Ramos (cell line): ENCODE data around the gene ALKBH3.

Experiments
- in situ Hi-C: fragments of 300-500 bp; cut with MboI; formaldehyde crosslinking; loops from one replicate; pipeline ENCODE4 v1.14.3; 2022; ENCODE audit warnings: low sequenced_read_pairs; ENCODE audit not compliant: unreplicated experiment

Gene ALKBH3

DNA sequence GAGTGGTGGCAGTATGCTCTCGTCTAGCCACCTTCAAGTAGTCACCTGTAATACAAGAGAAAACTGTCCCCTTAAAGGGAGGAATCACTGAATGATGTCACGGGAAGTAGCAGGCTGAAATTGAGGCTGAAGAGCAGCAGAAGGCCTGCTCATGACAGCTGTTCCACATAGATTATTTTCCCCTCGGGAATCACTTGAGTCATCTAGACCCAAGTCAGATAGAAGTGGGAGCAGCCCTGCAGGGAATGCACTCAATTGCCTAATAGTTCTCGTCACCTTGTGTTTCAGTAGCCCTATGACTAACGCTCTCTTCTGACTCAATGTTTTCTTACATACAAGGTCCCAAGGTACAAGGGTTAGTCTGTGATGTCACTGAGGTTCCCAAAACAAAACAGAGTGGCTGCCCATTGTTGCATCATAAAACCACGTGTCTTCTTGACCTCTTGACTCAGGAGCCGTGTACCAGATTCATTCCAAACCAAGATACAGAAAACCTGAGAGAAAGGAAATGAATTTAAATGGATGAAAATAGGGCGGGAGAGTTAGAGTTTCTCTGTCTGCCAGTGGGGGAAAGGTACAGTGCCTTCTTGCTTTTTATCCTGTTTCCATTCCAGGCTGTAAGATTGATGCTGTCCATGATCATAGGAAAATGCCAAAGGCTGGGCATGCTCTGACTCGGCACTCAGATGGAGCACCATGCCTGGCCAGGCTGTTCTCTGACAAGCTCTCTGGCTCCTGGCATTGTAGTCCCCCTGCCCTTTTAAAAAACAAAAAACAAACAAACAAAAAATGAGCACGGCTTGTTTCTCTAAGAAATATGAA, 40.2 kb downstream of the ALKBH3 start:
- in situ Hi-C loops, result no loop called here

DNA sequence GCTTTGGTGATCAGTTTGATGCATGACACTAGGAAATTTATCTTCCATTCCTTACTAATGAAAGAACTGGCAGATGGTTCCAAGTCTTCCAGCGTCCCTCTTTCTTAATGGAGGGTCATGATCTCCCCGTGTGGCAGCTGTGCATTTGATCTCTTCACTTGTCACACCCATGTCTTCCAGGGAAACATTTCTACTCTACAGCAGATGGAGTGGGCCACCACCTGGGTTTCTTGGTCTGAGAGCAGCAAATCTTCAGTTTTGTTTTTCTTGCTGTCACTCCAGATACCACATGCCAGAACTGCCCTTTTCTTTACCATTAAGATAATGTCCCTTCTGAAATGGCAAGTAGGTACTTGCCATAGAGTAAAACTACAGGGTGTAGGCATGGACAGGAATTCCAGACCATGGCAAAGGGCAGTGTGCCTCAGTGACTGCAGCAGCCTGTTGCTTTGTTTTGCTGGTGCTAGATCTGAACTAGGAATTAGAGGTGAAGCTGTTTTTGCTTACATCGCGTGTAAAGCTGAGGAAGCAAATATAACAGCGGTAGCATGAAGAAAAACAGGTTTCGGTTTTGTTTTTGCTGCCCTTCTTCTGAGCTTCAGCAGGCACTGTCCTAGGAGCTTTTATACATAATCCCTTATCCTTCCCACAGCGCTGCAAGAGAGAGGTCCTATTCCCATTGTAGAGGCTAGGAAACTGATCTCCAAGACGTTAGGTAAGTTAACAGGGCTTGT, 41.1 kb downstream of the ALKBH3 start:
- in situ Hi-C loops, result no loop called here

DNA sequence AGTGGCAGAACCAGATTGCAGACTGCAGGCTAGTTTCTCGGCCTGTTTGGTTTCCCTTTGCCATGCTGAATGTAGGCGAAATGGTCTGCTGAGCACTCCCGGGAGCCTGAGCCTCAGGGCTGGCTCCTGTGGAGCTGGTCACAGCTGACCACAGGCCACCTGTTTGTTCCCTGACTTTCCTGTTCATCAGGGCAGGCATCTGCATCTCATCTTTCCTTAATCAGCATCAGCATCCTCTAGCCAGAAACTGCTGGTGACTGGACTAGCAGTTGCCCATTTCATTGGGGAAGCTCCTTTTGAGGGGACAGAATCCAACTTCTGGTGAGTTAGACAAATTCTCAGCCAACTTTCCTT, 41.6 kb downstream of the ALKBH3 start:
- in situ Hi-C loops, result no loop called here

DNA sequence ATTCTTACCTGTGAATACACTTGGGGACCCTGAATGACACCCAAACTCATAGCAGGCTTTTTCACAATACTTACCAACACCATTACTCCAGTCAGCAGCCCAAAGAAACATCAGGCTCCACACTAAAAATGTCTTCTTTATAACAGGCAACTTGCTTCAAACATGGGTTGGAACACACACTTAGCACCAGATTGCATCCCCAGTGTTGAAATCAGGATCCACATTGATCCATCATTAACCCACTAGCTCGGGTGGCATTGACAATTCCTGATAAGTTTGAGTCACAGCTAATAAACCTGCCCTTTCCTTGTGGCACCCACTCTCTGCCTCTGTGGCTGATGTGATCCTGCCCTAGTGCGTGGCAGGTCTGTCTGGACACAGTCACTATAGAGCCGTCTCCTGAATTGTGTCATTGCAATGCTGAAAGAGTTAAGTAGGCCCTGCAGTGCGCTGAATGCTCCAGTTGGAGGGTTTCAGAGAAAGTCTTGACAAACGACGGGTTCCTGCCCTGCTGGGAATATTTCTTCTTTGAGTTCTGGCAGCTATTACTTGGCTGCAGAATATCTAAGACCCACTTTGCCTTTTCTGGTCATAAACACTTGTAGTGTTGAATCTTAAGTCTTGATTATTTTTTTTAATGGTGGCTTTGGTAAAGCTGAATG, 42.2 kb downstream of the ALKBH3 start:
- in situ Hi-C loops, result no loop called here

DNA sequence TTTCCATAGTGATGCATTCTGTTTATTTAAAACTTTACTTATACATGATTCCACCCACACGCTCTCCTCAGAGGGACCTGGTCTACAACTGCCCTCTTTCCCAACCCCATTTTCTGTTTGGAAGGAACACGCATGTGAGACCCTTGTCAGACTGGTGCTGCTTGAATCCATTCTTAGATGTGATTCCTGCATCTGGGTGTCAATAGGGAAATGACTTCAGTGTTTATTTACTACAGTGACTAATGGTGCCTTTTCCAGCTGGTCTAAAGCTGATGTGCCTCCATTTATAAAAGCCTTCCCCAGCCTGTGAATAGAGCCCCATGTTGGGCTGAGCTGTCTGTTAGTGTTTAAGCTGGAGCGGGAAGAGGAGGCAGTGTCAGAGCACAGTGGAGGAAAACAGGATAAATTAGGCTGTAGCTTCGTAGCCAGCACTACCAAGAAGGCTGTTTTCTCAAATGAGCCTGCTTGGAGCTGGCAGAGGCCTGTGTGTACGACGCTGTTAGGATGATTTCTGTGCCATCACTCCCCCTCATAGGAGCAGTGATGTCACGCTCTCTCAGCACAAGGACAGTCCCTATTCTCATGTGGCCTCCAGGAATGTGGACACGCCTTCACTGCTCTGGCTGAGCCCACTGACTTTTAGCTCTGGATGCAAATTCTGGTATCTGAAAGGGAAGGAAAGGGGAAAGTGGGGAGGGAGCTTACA, 42.9 kb downstream of the ALKBH3 start:
- in situ Hi-C loops, result no loop called here

DNA sequence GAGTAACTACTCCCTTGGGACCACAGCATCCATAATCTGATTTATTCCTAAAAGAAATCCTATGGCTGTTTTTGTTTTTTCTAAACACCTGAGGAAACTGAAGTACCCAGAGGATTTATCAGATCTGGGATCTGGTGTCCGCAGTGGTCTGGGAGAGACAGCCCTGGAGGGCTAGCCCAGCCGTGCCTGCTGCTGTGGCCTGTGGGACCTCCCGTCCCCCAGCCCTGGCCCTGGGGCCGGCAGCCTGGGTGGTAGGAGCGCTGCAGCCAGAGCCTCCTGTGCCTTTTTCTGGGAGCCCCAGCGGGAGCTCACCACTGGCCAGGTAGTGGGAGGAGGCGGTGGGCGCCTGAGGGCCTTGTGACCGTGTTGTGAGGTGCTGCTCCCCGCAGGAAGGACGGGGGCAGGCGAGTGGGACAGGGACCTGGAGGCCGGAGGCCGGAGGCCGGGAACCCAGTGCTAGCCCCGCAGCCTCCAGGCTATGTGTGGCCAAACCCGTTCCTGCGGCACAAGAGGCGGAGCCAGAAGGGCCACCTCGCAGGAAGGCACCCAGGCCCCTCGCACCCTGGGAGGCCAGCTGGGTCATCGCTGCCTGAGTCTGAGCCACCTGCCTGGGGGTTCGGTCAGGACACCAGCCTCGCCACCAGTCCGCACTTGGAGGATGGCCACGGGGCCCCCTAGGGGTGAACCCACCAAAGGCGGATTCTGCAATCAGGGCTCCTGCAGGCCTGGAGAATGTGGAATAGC, 43.7 kb downstream of the ALKBH3 start:
- in situ Hi-C loops, result no loop called here

DNA sequence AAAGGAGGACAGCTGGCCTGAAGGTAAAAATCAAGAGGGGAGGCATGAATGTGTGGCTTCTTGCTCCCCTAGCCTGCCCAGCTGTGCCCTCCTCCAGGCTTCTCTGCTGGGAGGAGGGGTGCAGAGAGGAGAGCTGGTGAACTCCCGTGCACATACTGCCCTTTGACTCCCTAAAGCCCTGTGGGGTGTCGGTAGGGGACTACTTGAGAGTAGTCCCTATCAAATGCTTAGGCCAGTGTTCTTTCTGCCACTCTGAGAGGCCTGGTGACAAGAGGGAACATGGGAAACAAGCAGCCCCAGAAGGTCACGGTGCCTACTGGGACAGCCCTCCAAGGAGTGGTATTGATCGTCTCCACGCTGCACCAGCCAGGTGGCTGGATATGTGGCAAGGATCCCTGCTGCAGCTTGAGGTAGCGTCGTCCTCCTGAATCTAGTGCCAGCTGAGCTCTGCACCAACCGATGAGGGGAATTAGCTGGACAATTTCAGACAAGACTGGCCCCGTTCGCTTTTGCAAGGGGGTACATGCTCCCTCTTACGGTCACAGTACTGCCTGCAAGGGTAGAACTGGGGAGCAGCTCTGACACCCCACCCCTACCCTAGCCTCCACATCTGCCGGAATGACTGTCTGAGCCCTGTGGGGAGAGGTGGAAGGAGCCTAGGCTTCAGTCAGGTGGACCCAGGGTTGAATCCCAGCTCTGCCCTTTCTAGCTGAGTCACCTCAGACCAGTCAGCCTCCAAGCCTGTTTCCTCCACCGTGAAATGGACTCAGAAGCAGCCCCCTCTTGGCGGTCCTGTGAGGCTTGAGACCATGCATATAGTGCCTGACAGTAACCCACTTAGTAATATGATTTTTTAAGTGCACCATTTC, 44.7 kb downstream of the ALKBH3 start:
- in situ Hi-C loops, result no loop called here

DNA sequence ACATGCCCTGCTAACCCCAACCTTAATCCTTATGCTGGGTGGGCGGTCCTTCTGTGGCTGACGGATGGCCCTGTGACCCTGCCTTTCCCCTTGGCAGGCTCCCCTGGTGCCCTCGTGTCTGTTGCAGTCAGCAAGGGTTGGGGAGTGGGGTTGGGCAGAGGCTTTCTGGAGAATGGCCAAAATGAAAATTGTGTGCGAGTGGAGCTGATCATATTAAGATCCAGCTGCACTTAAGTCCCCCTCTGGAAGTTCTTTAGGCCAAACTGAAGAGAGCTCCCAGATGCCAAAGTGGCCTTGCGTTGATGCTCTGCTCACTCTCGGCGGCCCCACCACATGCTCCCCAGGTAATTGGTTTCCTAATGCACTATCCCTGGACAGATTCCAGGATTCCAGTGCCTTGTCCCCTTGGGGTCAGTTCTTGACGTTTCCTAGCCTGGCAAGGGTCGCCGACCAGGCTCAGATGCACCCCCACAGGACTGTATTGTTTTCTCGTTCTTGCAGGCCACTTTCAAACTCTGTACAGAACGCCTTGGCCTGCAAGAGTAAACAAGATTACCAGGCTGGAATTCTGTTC, 45.4 kb downstream of the ALKBH3 start:
- in situ Hi-C loops, result no loop called here

DNA sequence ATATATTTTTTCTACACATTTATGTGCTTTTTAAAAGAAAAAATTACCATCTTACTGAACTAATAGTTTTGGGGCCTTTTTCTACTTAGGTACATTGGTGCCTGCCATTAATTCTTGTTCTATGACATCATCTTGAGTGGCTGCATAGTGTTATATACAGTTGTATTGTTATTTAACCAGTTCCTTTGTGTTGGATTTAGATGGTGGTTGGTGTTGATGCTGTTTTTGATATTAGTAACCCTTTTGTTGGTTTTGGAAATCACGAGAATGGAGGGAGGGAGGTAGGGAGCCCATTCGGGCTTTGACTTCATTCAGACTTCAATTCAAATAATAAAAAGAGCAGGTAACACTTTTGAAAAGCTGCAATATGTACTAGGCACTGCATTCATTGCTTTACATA, 46.4 kb downstream of the ALKBH3 start:
- in situ Hi-C loops, result no loop called here

DNA sequence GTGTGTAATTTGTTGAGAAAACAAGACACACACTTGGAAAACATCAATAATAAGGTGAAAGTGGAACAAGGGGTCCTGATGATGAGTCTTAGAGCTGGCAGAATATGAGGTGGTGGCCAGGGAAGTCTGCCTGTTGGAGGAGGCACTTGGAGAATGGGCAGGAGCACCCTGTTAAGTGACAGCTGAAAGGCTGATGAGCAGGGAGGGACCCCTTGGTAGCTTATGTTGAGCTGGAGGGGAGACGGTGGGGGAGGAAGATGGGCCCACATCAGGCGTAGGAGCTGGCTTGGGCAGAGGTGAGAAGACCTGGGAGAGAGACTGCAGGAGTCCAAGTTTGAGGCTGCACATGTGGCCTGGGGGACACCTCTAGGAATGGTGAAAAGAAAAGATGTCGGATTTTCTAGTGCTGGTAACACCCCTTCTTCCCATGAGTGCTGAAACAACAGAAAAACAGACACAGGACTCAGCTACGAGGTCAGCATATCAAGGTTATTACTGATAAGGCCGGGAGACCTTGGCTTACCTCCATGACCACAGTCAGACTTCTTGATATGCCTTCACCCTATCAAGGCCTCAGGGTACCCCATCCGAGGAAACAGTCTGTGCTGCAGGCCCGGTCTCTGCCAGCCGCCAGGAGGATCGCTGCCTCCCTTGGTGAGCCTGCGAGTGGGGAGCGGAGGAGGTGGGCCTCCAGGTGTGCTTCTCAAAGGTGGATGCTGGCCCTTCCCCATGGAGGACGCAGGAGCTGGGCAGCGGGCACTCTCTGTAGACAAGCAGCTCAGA, 47.5 kb downstream of the ALKBH3 start:
- in situ Hi-C loops, result no loop called here

DNA sequence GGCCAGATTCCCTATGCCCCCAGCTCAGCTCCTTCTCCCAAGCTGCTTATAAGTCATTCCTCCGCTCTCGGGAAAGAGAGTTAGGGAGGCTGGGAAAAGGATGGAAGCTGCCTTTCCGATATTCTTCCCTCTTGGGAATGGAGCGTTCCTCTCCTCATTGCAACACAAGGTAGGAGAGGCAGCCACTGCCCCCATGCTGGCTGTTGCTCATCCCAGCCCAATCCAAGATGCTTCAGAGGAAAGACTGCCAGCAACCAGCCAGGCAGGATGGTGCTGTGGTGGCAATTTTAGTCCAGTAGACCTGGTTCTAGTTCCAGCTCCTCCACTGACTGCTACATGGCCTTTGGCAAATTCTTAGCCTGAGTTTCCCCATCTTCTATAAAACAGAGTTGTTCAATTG, 48.1 kb downstream of the ALKBH3 start:
- in situ Hi-C loops, result no loop called here

DNA sequence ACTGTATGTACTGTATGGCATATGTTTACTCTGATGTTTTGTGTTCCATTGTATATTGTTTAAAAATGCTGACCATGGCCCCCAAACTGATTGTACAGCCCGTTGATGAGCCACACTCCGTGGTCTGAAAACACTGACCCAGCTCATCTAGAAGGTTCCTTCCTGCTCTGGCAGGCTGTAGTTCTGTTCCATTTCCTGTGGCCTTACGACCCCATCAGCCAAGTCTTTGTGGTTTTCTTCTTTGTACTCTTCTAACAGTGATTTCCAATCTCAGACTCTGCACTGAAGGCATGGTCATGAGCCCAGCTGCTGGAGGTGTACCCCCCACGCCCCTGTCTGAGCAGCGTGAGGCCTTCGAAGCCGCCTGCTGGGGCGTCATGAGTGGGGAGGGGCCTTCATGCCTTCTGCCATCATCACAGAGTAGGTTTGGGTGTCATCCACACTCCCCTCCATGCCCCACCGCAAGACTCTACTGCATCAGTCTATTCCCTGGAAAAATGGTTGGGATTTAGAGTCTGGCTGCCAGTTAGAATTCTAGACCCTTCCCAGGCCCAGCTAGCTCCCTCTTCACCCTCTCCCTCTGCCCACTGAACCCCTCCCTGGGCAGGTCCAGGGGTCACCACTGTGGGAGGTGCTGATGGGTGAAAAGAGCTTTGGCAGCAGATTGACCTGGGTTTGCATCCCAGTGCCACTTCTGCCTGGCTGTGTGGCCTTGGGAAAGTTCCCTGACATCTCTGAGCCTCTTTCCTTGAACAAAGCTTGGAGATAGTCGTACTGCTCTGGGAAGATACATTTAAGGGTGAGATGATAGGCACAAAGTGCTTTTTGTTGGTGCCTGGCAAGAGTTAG, 50.5 kb downstream of the ALKBH3 start:
- in situ Hi-C loops, result no loop called here

DNA sequence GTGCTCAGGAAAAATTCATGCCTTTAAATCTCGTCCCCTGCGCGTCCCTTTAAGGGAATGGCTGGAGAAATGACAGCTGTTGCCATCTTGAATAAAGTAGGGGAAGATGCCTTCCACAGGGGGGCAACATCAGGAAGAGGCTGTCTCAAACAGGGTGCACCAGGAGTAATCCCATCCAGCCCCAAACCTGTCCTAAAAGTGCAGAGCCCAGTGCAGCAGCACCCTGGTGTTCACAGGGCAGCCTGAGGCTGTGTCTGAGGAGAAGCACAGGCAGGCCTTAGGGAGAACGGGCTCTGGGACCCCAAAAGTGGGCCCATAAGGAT, 51.0 kb downstream of the ALKBH3 start:
- in situ Hi-C loops, result no loop called here

DNA sequence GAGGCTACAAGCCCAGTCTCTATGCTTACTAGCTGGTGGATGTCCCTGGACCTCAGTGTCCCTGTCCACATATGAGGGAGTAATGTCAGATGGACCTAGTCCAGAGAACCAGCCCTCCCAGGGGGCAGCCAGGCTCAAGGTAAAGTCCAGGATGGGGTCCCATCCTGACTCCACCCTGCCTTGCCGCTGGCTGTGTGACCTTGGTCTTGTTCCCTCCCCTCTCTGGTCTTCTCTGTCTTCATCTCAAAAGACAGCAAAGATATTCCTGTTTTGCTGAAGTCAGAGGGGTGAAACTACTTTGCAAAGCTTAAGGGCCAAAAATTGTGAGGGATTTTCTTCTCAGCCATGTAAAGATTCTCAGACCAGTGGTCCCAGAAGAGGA, 52.6 kb downstream of the ALKBH3 start:
- in situ Hi-C loops, result no loop called here

DNA sequence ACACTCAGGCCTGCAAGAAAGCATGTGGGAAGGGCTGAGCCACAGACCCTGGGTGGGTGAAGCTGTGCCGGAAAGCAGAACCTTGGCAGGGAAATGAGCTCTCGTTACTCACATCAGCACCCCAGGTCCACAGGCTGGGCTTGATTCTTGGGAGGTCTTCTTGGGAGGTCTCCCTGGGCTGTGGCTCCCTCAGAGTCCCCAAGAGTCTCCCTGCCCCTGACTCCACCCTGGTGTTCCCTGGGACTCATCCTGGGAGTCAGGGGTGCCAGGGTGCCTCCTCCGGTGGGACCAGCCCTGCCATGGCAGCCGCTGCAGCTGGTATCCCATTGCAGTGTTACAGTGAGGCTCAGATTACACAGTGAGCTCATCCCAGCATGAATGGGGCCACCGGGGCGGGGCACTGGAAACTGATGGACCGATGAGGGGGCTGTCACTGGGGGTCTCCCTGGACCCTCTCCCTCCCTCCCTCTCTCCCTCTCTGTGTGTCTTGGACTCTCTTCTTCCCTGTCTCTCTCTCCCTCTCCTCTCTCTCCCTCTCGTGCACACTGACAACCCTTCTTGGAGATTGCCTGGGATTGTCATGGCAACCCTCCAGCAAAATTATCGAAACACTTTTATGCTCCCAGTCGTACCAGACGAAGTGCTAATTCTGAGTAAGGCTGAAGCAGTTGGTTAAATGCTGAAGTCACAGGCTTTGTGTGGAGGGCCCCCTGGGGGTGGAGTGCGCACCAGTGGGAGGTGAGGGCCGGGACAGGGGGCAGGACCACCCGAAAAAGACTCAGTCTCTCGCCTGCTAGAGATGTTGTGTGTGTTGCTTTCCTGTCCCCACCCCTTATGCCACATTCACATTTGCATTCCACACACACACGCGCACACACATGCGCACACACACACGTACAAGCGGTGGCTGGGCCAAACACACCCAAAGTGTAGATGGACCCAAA, 53.2 kb downstream of the ALKBH3 start:
- in situ Hi-C loops, result no loop called here
